Small intestine (tissue), 7 donors: ENCODE data around the gene ZYG11A. TPM values are rescaled to one million over a fixed set of nuclear protein-coding genes. Genes with fewer than 3 reads are reported as not detected.

ENCODE experiments used
- DNase-seq, 2 donors: peaks; one replicate each; pipeline versions ENCODE4 v3.0.0 to v3.0.0-alpha.2; 2013
- FAIRE-seq: peaks from 2 replicates; lab custom pipeline; 2012; peaks lifted over from hg19 to GRCh38; lab: Jason Lieb, UNC
- H3K27ac ChIP-seq, 3 donors: one replicate each; pipeline ENCODE4 v1.5.1; 2013; ENCODE audit warnings: low read length in 2 of 3, mild to moderate bottlenecking in 2 of 3, control low read depth in 1 of 3, inconsistent platforms in 1 of 3, low read depth in 1 of 3, moderate library complexity in 1 of 3
- H3K27me3 ChIP-seq, 3 donors: one replicate each; pipeline ENCODE4 v1.6.1; 2013; ENCODE audit warnings: low read length in 3 of 3, inconsistent platforms in 1 of 3; ENCODE audit not compliant: control insufficient read depth in 3 of 3, insufficient read depth in 3 of 3
- H3K36me3 ChIP-seq, 3 donors: one replicate each; pipeline ENCODE4 v1.6.1; 2013; ENCODE audit warnings: low read length in 3 of 3, inconsistent platforms in 1 of 3, low read depth in 1 of 3, mild to moderate bottlenecking in 1 of 3, moderate library complexity in 1 of 3; ENCODE audit not compliant: control insufficient read depth in 3 of 3, insufficient read depth in 2 of 3
- H3K4me1 ChIP-seq, 3 donors: one replicate each; pipeline ENCODE4 v1.6.1; 2013; ENCODE audit warnings: low read length in 2 of 3, inconsistent platforms in 1 of 3, low read depth in 1 of 3, mild to moderate bottlenecking in 1 of 3, moderate library complexity in 1 of 3; ENCODE audit not compliant: control insufficient read depth in 3 of 3, insufficient read depth in 2 of 3
- H3K4me3 ChIP-seq, 3 donors: one replicate each; pipeline ENCODE4 v1.5.1; 2013; ENCODE audit warnings: low read length in 3 of 3, control low read depth in 1 of 3, inconsistent platforms in 1 of 3, low read depth in 1 of 3, mild to moderate bottlenecking in 1 of 3, moderate library complexity in 1 of 3
- H3K9me3 ChIP-seq, 2 donors: one replicate each; pipeline ENCODE4 v1.6.1; 2013; ENCODE audit warnings: low read depth in 1 of 2, low read length in 1 of 2; ENCODE audit not compliant: control insufficient read depth in 2 of 2, insufficient read depth in 1 of 2
- WGBS, 3 donors: extraction: QIAGEN DNeasy Blood & Tissue Kit; methylation state at CpG; one replicate each; pipeline ENCODE4 v1.1.7; 2013; 5-methylcytosine and 5-hydroxymethylcytosine counted together
- polyA plus RNA-seq, 4 donors: library from polyadenylated mRNA; stranded (reverse) in 3 of 4; unstranded in 1 of 4; fragments of 200-250 nt in 3 of 4; fragments of 120-200 nt in 1 of 4; gene quantifications; one replicate each; pipeline versions ENCODE4 v1.2.1 to v1.2.3, GENCODE V29; 2013
- donor health status: healthy with polysubstance abuse.
- donor health status: control.
- donor health status: control.
- donor health status: Bipolar disorder and iron deficiency.
- donor health status: healthy.

The ZYG11A gene
- polyA plus RNA-seq, 4 donors = 0.09 to 0.22 TPM; not detected in 2

GRCh38 chr1:52907068-52907811 is 64.7 kb downstream of the ZYG11A start:
- H3K9me3 ChIP-seq = no peaks in the 10 kb centered on the region
- H3K36me3 ChIP-seq = peaks cover 0 to 55% (median 6%) of the 10 kb centered on the region in 3 donors
- H3K4me1 ChIP-seq = peaks cover 0 to 5% (median 0%) of the 10 kb centered on the region in 3 donors
- FAIRE-seq (no peak), DNase-seq (no peak)
- no peaks in the 10 kb centered on the region for H3K27me3 ChIP-seq
- H3K27ac ChIP-seq = no peak overlapping the region
- no peak overlapping the region for H3K4me3 ChIP-seq
- 93 to 95% (median 93%) methylated on average over 9 of the region's 9 CpGs for WGBS, 3 donors

- H3K4me1 ChIP-seq = peaks cover 0 to 5% (median 0%) of the 10 kb centered on the region in 3 donors
- H3K27ac ChIP-seq = no peak overlapping the region
- DNase-seq (no peak), FAIRE-seq (no peak)
- H3K27me3 ChIP-seq = no peaks in the 10 kb centered on the region
- no peaks in the 10 kb centered on the region for H3K9me3 ChIP-seq
- peaks cover 0 to 55% (median 6%) of the 10 kb centered on the region in 3 donors for H3K36me3 ChIP-seq
- H3K4me3 ChIP-seq = no peak overlapping the region
- WGBS, 3 donors = 90 to 96% (median 95%) methylated on average over 10 of the region's 10 CpGs
Measured at GRCh38 chr1:52907812-52908153, 65.2 kb downstream of the ZYG11A start.

- Histone ChIP-seq H3K4me3 (no peak overlapping the region), H3K27me3 (no peaks in the 10 kb centered on the region), H3K4me1 (no peaks in the 10 kb centered on the region), H3K27ac (no peak overlapping the region), H3K9me3 (no peaks in the 10 kb centered on the region), H3K36me3 (peaks cover 0 to 53% (median 8%) of the 10 kb centered on the region in 3 donors)
- FAIRE-seq (no peak), DNase-seq (no peak)
- WGBS, 3 donors = 96 to 99% (median 97%) methylated on average over 10 of the region's 10 CpGs
Measured at GRCh38 chr1:52911541-52911940, 69.0 kb downstream of the ZYG11A start.

- H3K4me3 ChIP-seq = no peak overlapping the region
- FAIRE-seq (no peak), DNase-seq (no peak)
- no peaks in the 10 kb centered on the region for H3K4me1 ChIP-seq
- H3K27ac ChIP-seq = no peak overlapping the region
- H3K36me3 ChIP-seq = peaks cover 0 to 49% (median 8%) of the 10 kb centered on the region in 3 donors
- WGBS, 3 donors = 88 to 94% (median 89%) methylated on average over 3 of the region's 3 CpGs
- no peaks in the 10 kb centered on the region for H3K9me3 ChIP-seq
- no peaks in the 10 kb centered on the region for H3K27me3 ChIP-seq
Measured at GRCh38 chr1:52913014-52913413, 70.5 kb downstream of the ZYG11A start.

- 75 to 86% (median 82%) methylated on average over 8 of the region's 8 CpGs for WGBS, 3 donors
- Histone ChIP-seq H3K4me3 (no peak overlapping the region), H3K27me3 (no peaks in the 10 kb centered on the region), H3K36me3 (peaks cover 0 to 48% (median 8%) of the 10 kb centered on the region in 3 donors), H3K27ac (no peak overlapping the region), H3K9me3 (no peaks in the 10 kb centered on the region), H3K4me1 (no peaks in the 10 kb centered on the region)
- no peak for DNase-seq
- FAIRE-seq = no peak
Measured at GRCh38 chr1:52913537-52913936, 71.0 kb downstream of the ZYG11A start.

GRCh38 chr1:52914463-52914862 is 71.9 kb downstream of the ZYG11A start:
- DNase-seq (no peak), FAIRE-seq (no peak)
- Histone ChIP-seq H3K36me3 (peaks cover 0 to 45% (median 8%) of the 10 kb centered on the region in 3 donors), H3K4me1 (peaks cover 0 to under 1% (median 0%) of the 10 kb centered on the region in 3 donors), H3K27ac (no peak overlapping the region), H3K27me3 (no peaks in the 10 kb centered on the region), H3K9me3 (no peaks in the 10 kb centered on the region), H3K4me3 (no peak overlapping the region)
- WGBS, 3 donors = 88 to 92% (median 92%) methylated on average over 5 of the region's 5 CpGs

GRCh38 chr1:52915211-52915854 is 72.8 kb downstream of the ZYG11A start:
- WGBS, 3 donors = 83 to 89% (median 88%) methylated on average over 2 of the region's 2 CpGs
- Histone ChIP-seq H3K4me1 (peaks cover 0 to 3% (median 3%) of the 10 kb centered on the region in 3 donors), H3K27ac (no peak overlapping the region)

GRCh38 chr1:52915855-52916220 is 73.3 kb downstream of the ZYG11A start:
- peaks cover 0 to 3% (median 3%) of the 10 kb centered on the region in 3 donors for H3K4me1 ChIP-seq
- no peaks in the 10 kb centered on the region for H3K9me3 ChIP-seq
- 80 to 87% (median 87%) methylated on average over 7 of the region's 7 CpGs for WGBS, 3 donors
- H3K36me3 ChIP-seq = peaks cover 0 to 40% (median 5%) of the 10 kb centered on the region in 3 donors
- no peak for DNase-seq
- H3K4me3 ChIP-seq = no peak overlapping the region
- no peak overlapping the region for H3K27ac ChIP-seq
- no peaks in the 10 kb centered on the region for H3K27me3 ChIP-seq
- no peak for FAIRE-seq

More at GRCh38 chr1:52915211-52915854, 72.8 kb downstream of the ZYG11A start:
- H3K4me3 ChIP-seq = no peak overlapping the region
- peaks cover 0 to 45% (median 8%) of the 10 kb centered on the region in 3 donors for H3K36me3 ChIP-seq
- FAIRE-seq (no peak), DNase-seq (no peak)
- H3K27me3 ChIP-seq = no peaks in the 10 kb centered on the region
- H3K9me3 ChIP-seq = no peaks in the 10 kb centered on the region
